ENCODE results near the gene ZNF467. TPM values are rescaled to one million over a fixed set of nuclear protein-coding genes. Genes with fewer than 3 reads are reported as not detected.

The ZNF467 gene
- total and polyA plus RNA-seq, 2 experiments from 2014 or later, result 0.10 to 0.40 TPM

DNA sequence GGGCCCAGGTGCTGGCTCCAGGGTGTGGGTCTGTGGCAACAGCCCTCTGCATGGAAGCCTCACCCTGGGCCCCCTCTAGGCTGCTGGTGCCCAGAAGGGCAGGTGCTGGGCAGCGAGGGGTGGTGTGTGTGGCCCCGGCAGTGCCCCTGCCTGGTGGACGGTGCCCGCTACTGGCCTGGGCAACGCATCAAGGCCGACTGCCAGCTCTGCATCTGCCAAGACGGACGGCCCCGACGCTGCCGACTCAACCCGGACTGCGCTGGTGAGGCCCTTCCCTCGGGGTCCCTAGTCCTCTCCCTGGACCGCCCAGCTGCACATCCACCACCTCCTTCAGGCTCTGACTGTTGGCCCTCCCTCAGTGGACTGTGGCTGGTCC is 18.8 kb upstream of the ZNF467 start (continued):
- TF ChIP-seq ZNF114 (CRISPR knock-in tag; IDR thresholded peaks at IDR 0.05), result no peak
- no peak for TF ChIP-seq EZH2phosphoT487 (IDR thresholded peaks at IDR 0.05; ENCODE audit: unreplicated experiment)
- TF ChIP-seq NANOG (IDR thresholded peaks at IDR 0.05; ENCODE audit: borderline replicate concordance), result no peak

DNA sequence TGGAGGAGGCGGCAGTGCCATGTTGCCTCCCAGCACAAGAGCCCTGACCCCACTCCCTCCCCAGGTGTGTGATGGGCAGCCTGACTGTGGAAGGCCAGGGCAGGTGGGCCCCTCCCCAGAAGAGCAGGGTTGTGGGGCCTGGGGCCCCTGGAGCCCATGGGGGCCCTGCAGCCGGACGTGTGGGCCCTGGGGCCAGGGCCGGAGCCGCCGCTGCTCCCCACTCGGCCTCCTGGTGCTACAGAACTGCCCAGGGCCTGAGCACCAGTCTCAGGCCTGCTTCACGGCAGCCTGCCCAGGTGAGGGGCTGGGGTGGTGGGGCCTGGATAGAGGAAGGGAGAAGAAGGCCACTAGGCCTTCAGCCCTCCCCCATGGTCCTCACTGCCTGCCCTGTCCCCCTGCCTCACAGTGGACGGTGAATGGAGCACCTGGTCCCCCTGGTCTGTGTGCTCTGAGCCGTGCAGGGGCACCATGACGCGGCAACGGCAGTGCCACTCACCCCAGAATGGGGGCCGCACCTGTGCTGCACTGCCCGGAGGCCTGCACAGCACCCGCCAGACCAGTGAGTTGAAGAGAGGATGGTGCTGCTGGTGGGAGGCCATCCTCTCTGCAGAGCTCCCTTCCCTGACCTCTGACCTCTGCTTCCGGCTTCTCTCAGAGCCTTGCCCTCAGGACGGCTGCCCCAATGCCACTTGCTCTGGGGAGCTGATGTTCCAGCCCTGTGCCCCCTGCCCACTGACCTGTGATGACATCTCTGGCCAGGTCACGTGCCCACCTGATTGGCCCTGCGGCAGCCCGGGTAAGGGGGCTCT is 18.2 kb upstream of the ZNF467 start:
- Mint-ChIP-seq H3K27ac (no peak overlapping the region), H3K4me3 (no peak overlapping the region), H3K36me3 (ENCODE audit: low read depth) (no peaks in the 10 kb centered on the region), H3K27me3 (ENCODE audit: insufficient read depth, low read depth, poor library complexity) (peaks cover 37% of the 10 kb centered on the region), H3K4me1 (peaks cover 11% of the 10 kb centered on the region), H3K9me3 (no peaks in the 10 kb centered on the region)
- TF ChIP-seq EZH2phosphoT487 (IDR thresholded peaks at IDR 0.05; ENCODE audit: unreplicated experiment) (no peak), ZNF114 (CRISPR knock-in tag; IDR thresholded peaks at IDR 0.05) (no peak), POLR2AphosphoS5 (IDR thresholded peaks at IDR 0.05; ENCODE audit: low read depth) (no peak), JUNB (IDR thresholded peaks at IDR 0.05; ENCODE audit: unreplicated experiment) (no peak), NANOG (IDR thresholded peaks at IDR 0.05; ENCODE audit: borderline replicate concordance) (no peak), ZNF331 (CRISPR knock-in tag; IDR thresholded peaks at IDR 0.05; ENCODE audit: low read depth) (no peak), CREB1 (CRISPR knock-in tag; IDR thresholded peaks at IDR 0.05; ENCODE audit: low read depth) (no peak), STAT1 (IDR thresholded peaks at IDR 0.05; ENCODE audit: unreplicated experiment) (no peak)
- TF ChIP-seq, protein P1, sequence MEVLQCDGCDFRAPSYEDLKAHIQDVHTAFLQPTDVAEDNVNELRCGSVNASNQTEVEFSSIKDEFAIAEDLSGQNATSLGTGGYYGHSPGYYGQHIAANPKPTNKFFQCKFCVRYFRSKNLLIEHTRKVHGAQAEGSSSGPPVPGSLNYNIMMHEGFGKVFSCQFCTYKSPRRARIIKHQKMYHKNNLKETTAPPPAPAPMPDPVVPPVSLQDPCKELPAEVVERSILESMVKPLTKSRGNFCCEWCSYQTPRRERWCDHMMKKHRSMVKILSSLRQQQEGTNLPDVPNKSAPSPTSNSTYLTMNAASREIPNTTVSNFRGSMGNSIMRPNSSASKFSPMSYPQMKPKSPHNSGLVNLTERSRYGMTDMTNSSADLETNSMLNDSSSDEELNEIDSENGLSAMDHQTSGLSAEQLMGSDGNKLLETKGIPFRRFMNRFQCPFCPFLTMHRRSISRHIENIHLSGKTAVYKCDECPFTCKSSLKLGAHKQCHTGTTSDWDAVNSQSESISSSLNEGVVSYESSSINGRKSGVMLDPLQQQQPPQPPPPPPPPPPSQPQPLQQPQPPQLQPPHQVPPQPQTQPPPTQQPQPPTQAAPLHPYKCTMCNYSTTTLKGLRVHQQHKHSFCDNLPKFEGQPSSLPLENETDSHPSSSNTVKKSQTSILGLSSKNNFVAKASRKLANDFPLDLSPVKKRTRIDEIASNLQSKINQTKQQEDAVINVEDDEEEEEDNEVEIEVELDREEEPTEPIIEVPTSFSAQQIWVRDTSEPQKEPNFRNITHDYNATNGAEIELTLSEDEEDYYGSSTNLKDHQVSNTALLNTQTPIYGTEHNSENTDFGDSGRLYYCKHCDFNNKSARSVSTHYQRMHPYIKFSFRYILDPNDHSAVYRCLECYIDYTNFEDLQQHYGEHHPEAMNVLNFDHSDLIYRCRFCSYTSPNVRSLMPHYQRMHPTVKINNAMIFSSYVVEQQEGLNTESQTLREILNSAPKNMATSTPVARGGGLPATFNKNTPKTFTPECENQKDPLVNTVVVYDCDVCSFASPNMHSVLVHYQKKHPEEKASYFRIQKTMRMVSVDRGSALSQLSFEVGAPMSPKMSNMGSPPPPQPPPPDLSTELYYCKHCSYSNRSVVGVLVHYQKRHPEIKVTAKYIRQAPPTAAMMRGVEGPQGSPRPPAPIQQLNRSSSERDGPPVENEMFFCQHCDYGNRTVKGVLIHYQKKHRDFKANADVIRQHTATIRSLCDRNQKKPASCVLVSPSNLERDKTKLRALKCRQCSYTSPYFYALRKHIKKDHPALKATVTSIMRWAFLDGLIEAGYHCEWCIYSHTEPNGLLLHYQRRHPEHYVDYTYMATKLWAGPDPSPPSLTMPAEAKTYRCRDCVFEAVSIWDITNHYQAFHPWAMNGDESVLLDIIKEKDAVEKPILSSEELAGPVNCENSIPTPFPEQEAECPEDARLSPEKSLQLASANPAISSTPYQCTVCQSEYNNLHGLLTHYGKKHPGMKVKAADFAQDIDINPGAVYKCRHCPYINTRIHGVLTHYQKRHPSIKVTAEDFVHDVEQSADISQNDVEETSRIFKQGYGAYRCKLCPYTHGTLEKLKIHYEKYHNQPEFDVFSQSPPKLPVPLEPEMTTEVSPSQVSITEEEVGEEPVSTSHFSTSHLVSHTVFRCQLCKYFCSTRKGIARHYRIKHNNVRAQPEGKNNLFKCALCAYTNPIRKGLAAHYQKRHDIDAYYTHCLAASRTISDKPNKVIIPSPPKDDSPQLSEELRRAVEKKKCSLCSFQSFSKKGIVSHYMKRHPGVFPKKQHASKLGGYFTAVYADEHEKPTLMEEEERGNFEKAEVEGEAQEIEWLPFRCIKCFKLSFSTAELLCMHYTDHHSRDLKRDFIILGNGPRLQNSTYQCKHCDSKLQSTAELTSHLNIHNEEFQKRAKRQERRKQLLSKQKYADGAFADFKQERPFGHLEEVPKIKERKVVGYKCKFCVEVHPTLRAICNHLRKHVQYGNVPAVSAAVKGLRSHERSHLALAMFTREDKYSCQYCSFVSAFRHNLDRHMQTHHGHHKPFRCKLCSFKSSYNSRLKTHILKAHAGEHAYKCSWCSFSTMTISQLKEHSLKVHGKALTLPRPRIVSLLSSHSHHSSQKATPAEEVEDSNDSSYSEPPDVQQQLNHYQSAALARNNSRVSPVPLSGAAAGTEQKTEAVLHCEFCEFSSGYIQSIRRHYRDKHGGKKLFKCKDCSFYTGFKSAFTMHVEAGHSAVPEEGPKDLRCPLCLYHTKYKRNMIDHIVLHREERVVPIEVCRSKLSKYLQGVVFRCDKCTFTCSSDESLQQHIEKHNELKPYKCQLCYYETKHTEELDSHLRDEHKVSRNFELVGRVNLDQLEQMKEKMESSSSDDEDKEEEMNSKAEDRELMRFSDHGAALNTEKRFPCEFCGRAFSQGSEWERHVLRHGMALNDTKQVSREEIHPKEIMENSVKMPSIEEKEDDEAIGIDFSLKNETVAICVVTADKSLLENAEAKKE (CRISPR knock-in tag; IDR thresholded peaks at IDR 0.05), result no peak
- TF ChIP-seq, protein P2, sequence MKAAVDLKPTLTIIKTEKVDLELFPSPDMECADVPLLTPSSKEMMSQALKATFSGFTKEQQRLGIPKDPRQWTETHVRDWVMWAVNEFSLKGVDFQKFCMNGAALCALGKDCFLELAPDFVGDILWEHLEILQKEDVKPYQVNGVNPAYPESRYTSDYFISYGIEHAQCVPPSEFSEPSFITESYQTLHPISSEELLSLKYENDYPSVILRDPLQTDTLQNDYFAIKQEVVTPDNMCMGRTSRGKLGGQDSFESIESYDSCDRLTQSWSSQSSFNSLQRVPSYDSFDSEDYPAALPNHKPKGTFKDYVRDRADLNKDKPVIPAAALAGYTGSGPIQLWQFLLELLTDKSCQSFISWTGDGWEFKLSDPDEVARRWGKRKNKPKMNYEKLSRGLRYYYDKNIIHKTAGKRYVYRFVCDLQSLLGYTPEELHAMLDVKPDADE (IDR thresholded peaks at IDR 0.05), result no peak
- no peaks in the 10 kb centered on the region for H3K79me2 ChIP-seq (replicated peaks; ENCODE audit: insufficient read depth)
- H2AFZ ChIP-seq, result no peak overlapping the region
- no peaks in the 10 kb centered on the region for H3K36me3 ChIP-seq (ENCODE audit: insufficient read depth)
- no peaks in the 10 kb centered on the region for H3F3A ChIP-seq (replicated peaks; ENCODE audit: low read depth)
- ATAC-seq, result no peak
- H3K4me3 ChIP-seq, result no peak overlapping the region
- H3K9me2 ChIP-seq (ENCODE audit: insufficient read depth), result no peaks in the 10 kb centered on the region
- H3K27ac ChIP-seq (ENCODE audit: low read depth), result no peak overlapping the region
- no peak for DNase-seq (ENCODE audit: low spot score)
- no peaks in the 10 kb centered on the region for H4K20me1 ChIP-seq (replicated peaks; ENCODE audit: insufficient read depth)
- H3K4me1 ChIP-seq (ENCODE audit: insufficient read depth), result no peaks in the 10 kb centered on the region
- no peak overlapping the region for H3K4me2 ChIP-seq
- H3K27me3 ChIP-seq (ENCODE audit: insufficient read depth), result peaks cover 28% of the 10 kb centered on the region
